KMS-11 (cell line): ENCODE results near the gene LRRC2.

Experiments
- H2AFZ ChIP-seq: fragments of 200-600 bp; sonication (generic); 2 replicates; pipeline ENCODE4 v1.6.1; 2016; ENCODE audit warnings: antibody characterized with exemption, mixed run types, low read depth
- H3K27ac ChIP-seq: fragments of 200-600 bp; sonication (generic); 2 replicates; pipeline ENCODE4 v1.6.1; 2016; ENCODE audit warnings: mild to moderate bottlenecking, mixed run types
- H3K27me3 ChIP-seq: fragments of 200-600 bp; sonication (generic); 2 replicates; pipeline ENCODE4 v1.6.1; 2017; ENCODE audit warnings: mild to moderate bottlenecking, low read depth, mixed run types, moderate library complexity; ENCODE audit not compliant: insufficient read depth
- H3K36me3 ChIP-seq: fragments of 200-600 bp; sonication (generic); 2 replicates; pipeline ENCODE4 v1.6.1; 2017; ENCODE audit warnings: mild to moderate bottlenecking, mixed run types; ENCODE audit not compliant: insufficient read depth
- H3K4me1 ChIP-seq: fragments of 200-600 bp; sonication (generic); 2 replicates; pipeline ENCODE4 v1.6.1; 2016; ENCODE audit warnings: mild to moderate bottlenecking, low read depth, mixed run types; ENCODE audit not compliant: poor library complexity, severe bottlenecking
- H3K4me2 ChIP-seq: fragments of 200-600 bp; sonication (generic); 2 replicates; pipeline ENCODE4 v1.7.0; 2016; ENCODE audit warnings: mild to moderate bottlenecking, mixed run types
- H3K4me3 ChIP-seq: fragments of 200-600 bp; sonication (generic); IDR thresholded peaks from 2 replicates; pipeline ENCODE4 v1.6.1; 2017; ENCODE audit warnings: low read depth, low read length, mixed read lengths; ENCODE audit not compliant: insufficient read depth
- H3K79me2 ChIP-seq: fragments of 200-600 bp; sonication (generic); 2 replicates; pipeline ENCODE4 v1.6.1; 2016; ENCODE audit warnings: low read depth, mixed run types; ENCODE audit not compliant: insufficient read depth
- H3K9ac ChIP-seq: fragments of 200-600 bp; sonication (generic); 2 replicates; pipeline ENCODE4 v1.6.1; 2016; ENCODE audit warnings: mild to moderate bottlenecking, mixed run types
- H4K20me1 ChIP-seq: fragments of 200-600 bp; sonication (generic); 2 replicates; pipeline ENCODE4 v1.6.1; 2016; ENCODE audit warnings: mild to moderate bottlenecking, mixed run types; ENCODE audit not compliant: insufficient read depth
- CTCF ChIP-seq: fragments of 200-600 bp; sonication (generic); conservative IDR thresholded peaks from 2 replicates; pipeline ENCODE4 v1.6.1; 2017; ENCODE audit warnings: low read depth, mild to moderate bottlenecking, antibody characterized with exemption, low read length, moderate library complexity, mixed read lengths

Gene LRRC2

GRCh38 chr3:46477145-46477544 lies 89.0 kb downstream of the LRRC2 start:
- no peak for TF ChIP-seq CTCF
- no peak overlapping the region for H2AFZ ChIP-seq
- H3K9ac ChIP-seq, result no peak overlapping the region
- H3K36me3 ChIP-seq, result no peaks in the 10 kb centered on the region
- H3K4me2 ChIP-seq, result no peak overlapping the region
- no peaks in the 10 kb centered on the region for H3K4me1 ChIP-seq
- H3K27ac ChIP-seq, result no peak overlapping the region
- H3K4me3 ChIP-seq, result no peak overlapping the region
- no peaks in the 10 kb centered on the region for H4K20me1 ChIP-seq
- H3K27me3 ChIP-seq, result no peaks in the 10 kb centered on the region
- no peaks in the 10 kb centered on the region for H3K79me2 ChIP-seq

GRCh38 chr3:46472736-46473135 lies 93.4 kb downstream of the LRRC2 start:
- no peaks in the 10 kb centered on the region for H3K4me1 ChIP-seq
- H4K20me1 ChIP-seq, result no peaks in the 10 kb centered on the region
- no peak overlapping the region for H2AFZ ChIP-seq
- no peaks in the 10 kb centered on the region for H3K36me3 ChIP-seq
- no peak overlapping the region for H3K27ac ChIP-seq
- no peaks in the 10 kb centered on the region for H3K27me3 ChIP-seq
- H3K4me2 ChIP-seq, result no peak overlapping the region
- TF ChIP-seq CTCF, result no peak
- no peak overlapping the region for H3K4me3 ChIP-seq
- no peaks in the 10 kb centered on the region for H3K79me2 ChIP-seq
- H3K9ac ChIP-seq, result no peak overlapping the region

- Histone ChIP-seq H3K27ac (no peak overlapping the region), H3K4me2 (no peak overlapping the region), H4K20me1 (no peaks in the 10 kb centered on the region), H3K36me3 (no peaks in the 10 kb centered on the region), H3K4me3 (no peak overlapping the region), H2AFZ (no peak overlapping the region), H3K4me1 (no peaks in the 10 kb centered on the region), H3K9ac (no peak overlapping the region), H3K79me2 (no peaks in the 10 kb centered on the region), H3K27me3 (no peaks in the 10 kb centered on the region)
- no peak for TF ChIP-seq CTCF
Observed at GRCh38 chr3:46471371-46471914, 94.7 kb downstream of the LRRC2 start.

GRCh38 chr3:46470831-46471230 lies 95.3 kb downstream of the LRRC2 start:
- Histone ChIP-seq H3K4me2 (no peak overlapping the region), H3K79me2 (no peaks in the 10 kb centered on the region), H3K4me1 (no peaks in the 10 kb centered on the region), H4K20me1 (no peaks in the 10 kb centered on the region), H3K36me3 (no peaks in the 10 kb centered on the region), H3K9ac (no peak overlapping the region), H3K27me3 (no peaks in the 10 kb centered on the region), H2AFZ (no peak overlapping the region), H3K4me3 (no peak overlapping the region), H3K27ac (no peak overlapping the region)
- TF ChIP-seq CTCF, result no peak
